H1 (cell line): ENCODE results near the gene ARID5B. TPM values are rescaled to one million over a fixed set of nuclear protein-coding genes. Genes with fewer than 3 reads are reported as not detected.

Source experiments
- CHD1 ChIP-seq: IDR thresholded peaks from 2 replicates; pipeline ENCODE4 v1.6.1; 2012; ENCODE audit warnings: low read depth, low read length, improper control_type of control experiment
- MAFK ChIP-seq: IDR thresholded peaks from 2 replicates; pipeline ENCODE4 v1.6.1; 2012; ENCODE audit warnings: low read depth, mild to moderate bottlenecking, improper control_type of control experiment, low read length
- polyA plus RNA-seq, 7 experiments: library from polyadenylated mRNA; depleted of rRNA in 3 of 7; stranded (reverse) in 5 of 7; unstranded in 2 of 7; fragments of >200 nt in 5 of 7; fragments of 200-250 nt in 2 of 7; gene quantifications; 1 replicate in 5 of 7; 2 replicates in 1 of 7; 4 replicates in 1 of 7; pipeline versions ENCODE4 v1.2.1 to v1.2.3, GENCODE V29; 2011 to 2013; ENCODE audit warnings: missing spikeins in 2 of 7, mixed read lengths in 2 of 7
- total RNA-seq: library from RNA; stranded (reverse); fragmentation: NEBNext Ultra II Directional; extraction: Animal tissue kit (Norgen Biotek cat#: 25700); gene quantifications from 2 replicates; pipeline ENCODE4 v1.2.1, GENCODE V29; 2021
- TF ChIP-seq, protein P1 (sequence below), 3 experiments: IDR thresholded peaks; 1 replicate in 2 of 3; 2 replicates in 1 of 3; pipeline versions ENCODE4 v1.5.1 to v1.6.1; 2011; ENCODE audit warnings: low read length in 3 of 3, mild to moderate bottlenecking in 3 of 3, inconsistent platforms in 2 of 3, low read depth in 1 of 3, moderate library complexity in 1 of 3; ENCODE audit not compliant: insufficient read depth in 1 of 3; ENCODE audit errors: control extremely low read depth in 1 of 3

ARID5B gene
- total and polyA plus RNA-seq, 2 of the 8 experiments (the other 6 are each of a cell fraction or from before 2014, with no cell fraction given), result 0.21 to 1.1 TPM

GRCh38 chr10:62038609-62039190 lies 137.2 kb downstream of the ARID5B start (continued):
- TF ChIP-seq, protein P1, sequence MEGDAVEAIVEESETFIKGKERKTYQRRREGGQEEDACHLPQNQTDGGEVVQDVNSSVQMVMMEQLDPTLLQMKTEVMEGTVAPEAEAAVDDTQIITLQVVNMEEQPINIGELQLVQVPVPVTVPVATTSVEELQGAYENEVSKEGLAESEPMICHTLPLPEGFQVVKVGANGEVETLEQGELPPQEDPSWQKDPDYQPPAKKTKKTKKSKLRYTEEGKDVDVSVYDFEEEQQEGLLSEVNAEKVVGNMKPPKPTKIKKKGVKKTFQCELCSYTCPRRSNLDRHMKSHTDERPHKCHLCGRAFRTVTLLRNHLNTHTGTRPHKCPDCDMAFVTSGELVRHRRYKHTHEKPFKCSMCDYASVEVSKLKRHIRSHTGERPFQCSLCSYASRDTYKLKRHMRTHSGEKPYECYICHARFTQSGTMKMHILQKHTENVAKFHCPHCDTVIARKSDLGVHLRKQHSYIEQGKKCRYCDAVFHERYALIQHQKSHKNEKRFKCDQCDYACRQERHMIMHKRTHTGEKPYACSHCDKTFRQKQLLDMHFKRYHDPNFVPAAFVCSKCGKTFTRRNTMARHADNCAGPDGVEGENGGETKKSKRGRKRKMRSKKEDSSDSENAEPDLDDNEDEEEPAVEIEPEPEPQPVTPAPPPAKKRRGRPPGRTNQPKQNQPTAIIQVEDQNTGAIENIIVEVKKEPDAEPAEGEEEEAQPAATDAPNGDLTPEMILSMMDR (IDR thresholded peaks at IDR 0.05; ENCODE audit: control extremely low read depth in 1 of 3, insufficient read depth in 1 of 3, low read depth in 1 of 3, low read length in 3 of 3), result peak; percentile 58 to 72 (median 64)
- TF ChIP-seq CHD1 (no peak), MAFK (no peak)
